T-helper 2 cell treated with Interferon-gamma antibody and Interleukin-4, amounts not matched to agents 100 ng/mL and 5 ng/mL, for 36 hours (primary cell): ENCODE data around the gene YIF1B. TPM values are rescaled to one million over a fixed set of nuclear protein-coding genes. Genes with fewer than 3 reads are reported as not detected.

ENCODE experiments used
- intact Hi-C: fragments of 100-400 bp; cut with micrococcal nuclease; formaldehyde crosslinking; loops from one replicate; pipeline ENCODE4 v1.15.1; 2023
- total RNA-seq: library from RNA; stranded (reverse); gene quantifications from 2 replicates; pipeline ENCODE4 v1.2.3, GENCODE V29; 2022

YIF1B gene
- total RNA-seq, 1 donor from 2014 or later = 88.3 TPM

- intact Hi-C loops = no loop called here
Observed at GRCh38 chr19:38307076-38307475, 8.7 kb downstream of the YIF1B start.

- intact Hi-C loops = no loop called here
Observed at GRCh38 chr19:38306236-38306635, 9.5 kb downstream of the YIF1B start.

- intact Hi-C loops = no loop called here
Observed at GRCh38 chr19:38304866-38305429, 10.8 kb downstream of the YIF1B start.

- intact Hi-C loops = no loop called here
Observed at GRCh38 chr19:38304352-38304865, 11.3 kb downstream of the YIF1B start.

- intact Hi-C loops = no loop called here
Observed at GRCh38 chr19:38303517-38304351, 12.0 kb downstream of the YIF1B start, which contains the start of gene C19orf33. Gene C19orf33 (plus strand): TSS chr19:38304251. CDS start chr19:38304262, 11 bp downstream.

- intact Hi-C loops = no loop called here
Observed at GRCh38 chr19:38298821-38299680, 16.7 kb downstream of the YIF1B start.

GRCh38 chr19:38294090-38294489 lies 21.7 kb downstream of the YIF1B start:
- intact Hi-C loops = no loop called here

- intact Hi-C loops = no loop called here
Observed at GRCh38 chr19:38293281-38293680, 22.5 kb downstream of the YIF1B start.

GRCh38 chr19:38291855-38292254 lies 23.9 kb downstream of the YIF1B start:
- intact Hi-C loops = no loop called here

- intact Hi-C loops = no loop called here
Observed at GRCh38 chr19:38290631-38291147, 25.1 kb downstream of the YIF1B start.

GRCh38 chr19:38289955-38290354 lies 25.8 kb downstream of the YIF1B start:
- intact Hi-C loops = no loop called here

GRCh38 chr19:38288123-38288855 lies 27.5 kb downstream of the YIF1B start:
- intact Hi-C loops = no loop called here

GRCh38 chr19:38287604-38288003 lies 28.1 kb downstream of the YIF1B start:
- intact Hi-C loops = no loop called here

GRCh38 chr19:38285567-38285966 lies 30.2 kb downstream of the YIF1B start:
- intact Hi-C loops = no loop called here

GRCh38 chr19:38284422-38284821 lies 31.3 kb downstream of the YIF1B start:
- intact Hi-C loops = no loop called here

- intact Hi-C loops = no loop called here
Observed at GRCh38 chr19:38283271-38283670, 32.5 kb downstream of the YIF1B start.

GRCh38 chr19:38281811-38282566 lies 33.8 kb downstream of the YIF1B start:
- intact Hi-C loops = no loop called here

- intact Hi-C loops = no loop called here
Observed at GRCh38 chr19:38280030-38280921, 35.5 kb downstream of the YIF1B start.

GRCh38 chr19:38278751-38279150 lies 37.0 kb downstream of the YIF1B start:
- intact Hi-C loops = no loop called here
